Measurements from ENCODE around the gene CLPSL2.

DNA sequence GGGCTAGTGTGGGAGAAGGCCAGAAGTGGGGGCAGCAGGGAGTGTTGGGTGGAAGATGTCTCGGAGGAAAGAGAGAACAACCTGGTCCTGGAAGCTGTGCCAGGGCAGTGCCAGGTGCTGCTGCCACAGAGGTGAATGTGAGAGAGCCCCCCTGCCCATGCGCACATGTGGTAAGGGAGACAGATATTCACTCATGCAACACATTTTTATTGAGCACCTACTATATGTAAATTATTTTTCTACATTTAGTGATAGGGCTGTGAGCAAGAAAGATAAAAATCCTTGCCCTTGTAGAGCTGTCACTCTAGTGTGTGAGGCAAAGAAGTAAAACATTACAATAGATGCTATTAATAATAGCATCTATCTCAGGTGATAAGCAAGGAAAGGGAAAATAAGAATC is 4.9 kb downstream of the CLPSL2 start:
- TF ChIP-seq, protein P1, sequence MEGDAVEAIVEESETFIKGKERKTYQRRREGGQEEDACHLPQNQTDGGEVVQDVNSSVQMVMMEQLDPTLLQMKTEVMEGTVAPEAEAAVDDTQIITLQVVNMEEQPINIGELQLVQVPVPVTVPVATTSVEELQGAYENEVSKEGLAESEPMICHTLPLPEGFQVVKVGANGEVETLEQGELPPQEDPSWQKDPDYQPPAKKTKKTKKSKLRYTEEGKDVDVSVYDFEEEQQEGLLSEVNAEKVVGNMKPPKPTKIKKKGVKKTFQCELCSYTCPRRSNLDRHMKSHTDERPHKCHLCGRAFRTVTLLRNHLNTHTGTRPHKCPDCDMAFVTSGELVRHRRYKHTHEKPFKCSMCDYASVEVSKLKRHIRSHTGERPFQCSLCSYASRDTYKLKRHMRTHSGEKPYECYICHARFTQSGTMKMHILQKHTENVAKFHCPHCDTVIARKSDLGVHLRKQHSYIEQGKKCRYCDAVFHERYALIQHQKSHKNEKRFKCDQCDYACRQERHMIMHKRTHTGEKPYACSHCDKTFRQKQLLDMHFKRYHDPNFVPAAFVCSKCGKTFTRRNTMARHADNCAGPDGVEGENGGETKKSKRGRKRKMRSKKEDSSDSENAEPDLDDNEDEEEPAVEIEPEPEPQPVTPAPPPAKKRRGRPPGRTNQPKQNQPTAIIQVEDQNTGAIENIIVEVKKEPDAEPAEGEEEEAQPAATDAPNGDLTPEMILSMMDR (IDR thresholded peaks at IDR 0.05) = no peak
- no peak for TF ChIP-seq POLR2A (IDR thresholded peaks at IDR 0.05)

Data from Peyer's patch (tissue), 4 donors.